ENCODE data around the gene CABP2. TPM values are rescaled to one million over a fixed set of nuclear protein-coding genes. Genes with fewer than 3 reads are reported as not detected.

Gene CABP2
- total RNA-seq, 2 donors from 2014 or later, result not detected

GRCh38 chr11:67502328-67502979, 20.8 kb downstream of the CABP2 start:
- no peak overlapping the region for H3K9ac ChIP-seq (ENCODE audit: extremely low read depth, low read length, poor library complexity, severe bottlenecking)
- Mint-ChIP-seq H3K27me3 (ENCODE audit: insufficient read depth) (peaks cover 4% of the 10 kb centered on the region), H3K36me3 (ENCODE audit: low read depth) (peaks cover 31% of the 10 kb centered on the region), H3K27ac (no peak overlapping the region), H3K4me1 (peaks cover 18% of the 10 kb centered on the region), H3K4me3 (peak overlapping the region; percentile 85), H3K9me3 (no peaks in the 10 kb centered on the region)
- peaks cover 12% of the 10 kb centered on the region for H3K4me1 ChIP-seq (ENCODE audit: control insufficient read depth, insufficient read depth, low read length)
- peaks cover 35% of the 10 kb centered on the region for H3K36me3 ChIP-seq (ENCODE audit: control insufficient read depth, insufficient read depth, low read length)
- no peak overlapping the region for H3K4me3 ChIP-seq (ENCODE audit: low read length)
- no peak for DNase-seq
- no peak overlapping the region for H3K27ac ChIP-seq (ENCODE audit: low read depth, low read length)
- TF ChIP-seq CTCF (conservative IDR thresholded peaks at IDR 0.05), result no peak
- 94 to 100% methylated on average over 13 to 18 of the region's 18 CpGs for WGBS, 2 experiments (ENCODE audit: insufficient coverage in 1 of 2, insufficient read length in 1 of 2)
- H3K27me3 ChIP-seq (ENCODE audit: control insufficient read depth, insufficient read depth, low read length, poor library complexity, severe bottlenecking), result no peaks in the 10 kb centered on the region
- no peaks in the 10 kb centered on the region for H3K9me3 ChIP-seq (ENCODE audit: control insufficient read depth, low read length)

DNA sequence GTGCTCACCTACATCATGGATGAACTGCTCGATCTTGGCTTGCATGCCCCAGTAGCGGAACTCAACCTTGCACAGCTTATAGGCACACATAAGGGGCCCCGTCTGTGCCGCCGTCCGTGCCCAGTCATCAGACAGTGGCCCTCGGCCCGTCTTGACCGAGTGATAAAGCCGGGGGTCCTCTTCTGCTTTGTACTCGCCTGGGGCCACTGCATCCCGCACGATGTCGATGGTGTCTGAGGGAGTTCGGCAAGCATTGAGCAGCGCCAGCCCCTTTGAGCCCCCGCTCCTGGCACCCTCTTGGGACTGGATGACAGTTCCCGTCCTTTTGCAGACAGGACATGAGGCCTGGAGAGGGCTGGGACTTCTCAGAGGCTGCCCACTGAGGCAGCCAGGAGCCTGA, 21.4 kb downstream of the CABP2 start:
- DNase-seq, result no peak
- Mint-ChIP-seq H3K27me3 (ENCODE audit: insufficient read depth) (peaks cover 4% of the 10 kb centered on the region), H3K27ac (no peak overlapping the region), H3K4me1 (peaks cover 13% of the 10 kb centered on the region), H3K4me3 (no peak overlapping the region), H3K9me3 (no peaks in the 10 kb centered on the region), H3K36me3 (ENCODE audit: low read depth) (peaks cover 27% of the 10 kb centered on the region)
- H3K27me3 ChIP-seq (ENCODE audit: control insufficient read depth, insufficient read depth, low read length, poor library complexity, severe bottlenecking), result no peaks in the 10 kb centered on the region
- no peak overlapping the region for H3K27ac ChIP-seq (ENCODE audit: low read depth, low read length)
- WGBS, 2 experiments (ENCODE audit: insufficient coverage in 1 of 2, insufficient read length in 1 of 2), result 97 to 99% methylated on average over 12 to 18 of the region's 18 CpGs
- H3K4me1 ChIP-seq (ENCODE audit: control insufficient read depth, insufficient read depth, low read length), result peaks cover 11% of the 10 kb centered on the region
- H3K9me3 ChIP-seq (ENCODE audit: control insufficient read depth, low read length), result no peaks in the 10 kb centered on the region
- H3K9ac ChIP-seq (ENCODE audit: extremely low read depth, low read length, poor library complexity, severe bottlenecking), result no peak overlapping the region
- H3K4me3 ChIP-seq (ENCODE audit: low read length), result no peak overlapping the region
- no peak for TF ChIP-seq CTCF (conservative IDR thresholded peaks at IDR 0.05)
- H3K36me3 ChIP-seq (ENCODE audit: control insufficient read depth, insufficient read depth, low read length), result peaks cover 33% of the 10 kb centered on the region

GRCh38 chr11:67500831-67501715, 22.2 kb downstream of the CABP2 start:
- Mint-ChIP-seq H3K27ac (no peak overlapping the region), H3K36me3 (ENCODE audit: low read depth) (peaks cover 23% of the 10 kb centered on the region), H3K4me1 (peaks cover 5% of the 10 kb centered on the region), H3K4me3 (no peak overlapping the region), H3K9me3 (no peaks in the 10 kb centered on the region), H3K27me3 (ENCODE audit: insufficient read depth) (peaks cover 4% of the 10 kb centered on the region)
- no peak for TF ChIP-seq CTCF (conservative IDR thresholded peaks at IDR 0.05)
- H3K9ac ChIP-seq (ENCODE audit: extremely low read depth, low read length, poor library complexity, severe bottlenecking), result no peak overlapping the region
- H3K27ac ChIP-seq (ENCODE audit: low read depth, low read length), result no peak overlapping the region
- 93 to 98% methylated on average over 6 to 9 of the region's 9 CpGs for WGBS, 2 experiments (ENCODE audit: insufficient coverage in 1 of 2, insufficient read length in 1 of 2)
- no peak overlapping the region for H3K4me3 ChIP-seq (ENCODE audit: low read length)
- H3K36me3 ChIP-seq (ENCODE audit: control insufficient read depth, insufficient read depth, low read length), result peaks cover 27% of the 10 kb centered on the region
- DNase-seq, result no peak
- no peaks in the 10 kb centered on the region for H3K9me3 ChIP-seq (ENCODE audit: control insufficient read depth, low read length)
- peaks cover 8% of the 10 kb centered on the region for H3K4me1 ChIP-seq (ENCODE audit: control insufficient read depth, insufficient read depth, low read length)
- no peaks in the 10 kb centered on the region for H3K27me3 ChIP-seq (ENCODE audit: control insufficient read depth, insufficient read depth, low read length, poor library complexity, severe bottlenecking)

Measured in endodermal cell (in vitro differentiated cells).